Fibroblast of gingiva (primary cell): ENCODE data around the gene SEMA3E.
"Not testable (repeated sequence)": the region's sequence is repeated elsewhere in the genome, so short reads cannot be mapped to it uniquely, and the experiment has no call there.

Experiments
- DNase-seq: peaks from one replicate; pipeline ENCODE4 v3.0.0-alpha.2; 2011; ENCODE audit warnings: low read depth

The SEMA3E gene

DNA sequence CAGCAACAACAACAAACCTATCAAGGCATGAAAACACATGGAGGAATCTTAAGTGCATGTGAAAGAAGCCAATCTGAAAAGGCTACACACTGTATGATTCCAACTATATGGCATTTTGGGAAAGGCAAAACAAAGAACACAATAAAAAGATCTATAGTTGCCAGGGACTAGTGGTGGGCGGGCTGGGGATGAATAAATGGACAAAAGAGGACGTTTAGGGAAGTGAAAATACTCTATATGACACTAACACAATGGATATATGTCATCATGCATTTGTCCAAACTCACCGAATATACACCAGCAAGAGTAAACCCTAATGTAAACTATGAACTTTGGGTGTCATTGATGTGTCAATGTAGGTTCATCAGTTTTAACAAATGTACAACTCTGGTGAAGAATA lies 89.1 kb downstream of the SEMA3E start:
- no peak for DNase-seq

DNA sequence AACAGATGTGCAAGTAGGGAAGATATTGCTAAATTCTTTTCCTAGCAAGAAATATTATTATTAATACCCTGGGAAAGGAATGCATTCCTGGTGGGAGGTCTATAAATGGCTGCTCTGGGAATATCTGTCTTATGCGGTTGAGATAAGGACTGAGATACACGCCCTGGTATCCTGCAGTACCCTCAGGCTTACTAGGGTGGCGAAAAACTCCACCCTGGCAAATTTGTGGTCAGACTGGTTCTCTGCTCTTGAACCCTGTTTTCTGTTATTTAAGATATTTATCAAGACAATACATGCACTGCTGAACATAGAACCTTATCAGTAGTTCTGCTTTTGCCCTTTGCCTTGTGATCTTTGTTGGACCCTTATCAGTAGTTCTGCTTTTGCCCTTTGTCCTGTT lies 96.4 kb downstream of the SEMA3E start:
- DNase-seq, result not testable (repeated sequence)

DNA sequence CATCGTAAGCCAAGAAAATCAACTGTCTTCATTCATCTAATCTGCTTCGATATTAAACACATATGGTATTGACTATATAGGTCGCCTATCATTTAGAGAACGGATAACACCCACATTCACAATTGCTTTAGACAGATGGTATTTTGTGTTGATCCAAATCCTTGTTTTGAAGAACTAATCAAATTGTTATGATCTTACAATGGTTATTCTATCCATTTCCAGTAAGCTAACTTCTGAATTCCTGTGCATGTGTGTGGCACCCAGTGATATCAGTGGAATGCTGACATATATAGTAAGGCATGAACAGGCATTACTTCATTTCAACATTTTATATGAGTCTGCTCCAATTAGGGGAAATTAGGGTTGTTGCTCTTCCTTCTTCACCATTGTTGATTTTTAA lies 98.8 kb downstream of the SEMA3E start:
- peak; percentile 64 for DNase-seq

DNA sequence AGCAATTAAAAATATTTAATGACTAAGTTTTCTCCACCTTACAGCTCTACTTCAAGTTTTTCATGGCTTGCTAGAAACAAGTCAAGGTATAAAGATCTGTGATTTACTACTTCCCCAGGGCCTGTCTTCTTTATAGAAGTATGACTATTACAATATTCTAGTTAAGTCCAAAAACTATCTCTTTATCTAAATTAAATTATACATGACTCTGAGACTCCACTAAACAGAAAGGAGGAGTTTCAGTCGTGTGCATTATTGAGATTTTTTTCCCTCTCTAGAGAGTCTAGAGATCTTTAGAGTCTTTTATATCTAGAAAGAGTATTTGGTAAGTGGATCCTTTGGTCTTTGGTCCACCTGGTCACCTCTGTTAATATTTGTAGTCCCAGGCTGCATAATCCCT lies 100.7 kb downstream of the SEMA3E start:
- DNase-seq, result no peak

DNA sequence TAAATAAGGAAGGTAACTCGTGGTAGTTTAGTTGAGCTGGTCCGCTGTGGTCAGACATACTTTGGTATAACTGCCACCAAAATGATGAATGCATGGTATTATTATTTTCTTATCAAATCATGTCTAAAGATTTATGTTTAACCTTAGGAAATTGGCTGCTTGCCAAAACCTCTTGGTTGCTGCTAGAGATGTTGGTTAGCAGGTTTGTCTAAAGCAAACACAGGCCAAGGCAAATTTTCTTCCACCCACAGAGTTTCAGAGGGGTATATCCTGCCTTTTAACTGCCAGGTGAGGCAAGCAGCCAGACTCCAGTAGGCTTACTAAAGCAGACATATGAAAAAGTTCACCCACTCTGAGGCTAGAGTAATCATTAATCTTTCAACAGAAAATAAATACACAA lies 101.4 kb downstream of the SEMA3E start:
- no peak for DNase-seq

DNA sequence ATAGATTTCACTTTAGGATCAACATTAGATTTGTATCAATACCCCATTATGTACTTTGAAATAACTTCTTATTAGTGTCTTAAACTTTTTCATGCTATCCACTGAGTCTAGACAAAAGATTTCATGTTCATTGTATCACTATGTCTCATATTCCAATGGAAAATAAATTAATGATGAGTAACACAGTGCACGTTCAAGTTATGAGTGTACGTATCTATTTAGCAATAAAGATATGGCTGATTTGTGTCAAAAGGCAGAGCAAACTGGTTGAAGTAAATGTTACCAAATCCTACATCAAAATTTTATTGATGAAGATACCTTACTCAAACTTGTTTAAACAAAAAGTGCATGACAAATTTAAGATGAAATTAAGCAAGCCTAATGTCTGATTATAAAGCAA lies 102.4 kb downstream of the SEMA3E start:
- DNase-seq, result peak; percentile 42

DNA sequence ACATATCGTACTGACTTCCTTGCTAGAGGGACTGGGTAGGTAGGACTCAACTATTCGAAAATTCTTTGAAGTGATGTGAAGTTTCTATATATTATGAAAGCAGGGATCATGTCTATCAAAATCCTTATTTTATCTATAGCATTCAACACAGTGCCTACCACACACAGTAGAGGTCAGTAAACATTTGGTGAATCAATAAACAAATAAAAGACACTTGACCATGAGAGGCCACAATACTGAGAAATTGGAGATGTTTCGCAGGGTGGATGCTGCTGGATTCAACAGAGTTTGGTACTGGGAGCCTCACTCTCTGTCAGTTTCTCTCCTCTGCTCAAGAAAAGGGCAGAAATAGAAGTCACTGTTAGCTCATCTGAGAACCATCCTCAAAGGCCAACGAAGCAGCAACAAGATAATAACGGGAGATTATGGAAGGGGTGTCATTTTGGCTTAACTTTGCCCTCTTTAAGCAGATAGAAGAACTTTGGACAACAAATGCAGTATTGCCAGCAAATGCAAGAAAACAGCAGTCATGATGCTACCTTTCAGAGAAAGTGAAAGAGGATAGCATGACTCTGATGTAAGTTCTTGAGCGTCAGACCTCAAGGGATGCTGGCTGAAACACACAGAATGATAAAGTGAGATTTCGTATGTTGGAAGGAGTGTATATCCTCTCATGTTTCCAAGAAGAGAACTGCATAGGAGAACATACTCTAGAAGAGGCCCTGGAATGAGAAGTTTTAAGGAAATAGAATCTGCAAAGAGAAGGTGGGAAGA lies 107.6 kb downstream of the SEMA3E start:
- DNase-seq, result no peak

DNA sequence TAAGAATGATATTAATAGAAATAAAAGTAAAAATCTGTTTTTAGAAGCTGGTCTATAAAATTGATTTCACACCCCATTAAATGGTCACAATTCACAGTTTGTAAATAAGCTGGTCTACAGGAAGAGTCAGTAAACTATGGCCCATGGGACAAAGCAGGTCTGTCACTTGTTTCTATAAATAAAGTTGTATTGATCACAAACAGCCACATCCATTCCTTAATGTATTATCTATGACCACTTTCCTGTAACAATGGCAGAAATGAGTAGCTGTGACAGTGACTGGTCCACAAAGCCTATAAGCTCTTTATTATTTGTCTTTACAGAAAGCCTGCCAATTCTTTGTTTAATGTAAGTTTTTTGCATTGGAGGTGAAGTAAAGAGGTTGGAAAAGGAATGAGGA lies 114.5 kb downstream of the SEMA3E start:
- no peak for DNase-seq

DNA sequence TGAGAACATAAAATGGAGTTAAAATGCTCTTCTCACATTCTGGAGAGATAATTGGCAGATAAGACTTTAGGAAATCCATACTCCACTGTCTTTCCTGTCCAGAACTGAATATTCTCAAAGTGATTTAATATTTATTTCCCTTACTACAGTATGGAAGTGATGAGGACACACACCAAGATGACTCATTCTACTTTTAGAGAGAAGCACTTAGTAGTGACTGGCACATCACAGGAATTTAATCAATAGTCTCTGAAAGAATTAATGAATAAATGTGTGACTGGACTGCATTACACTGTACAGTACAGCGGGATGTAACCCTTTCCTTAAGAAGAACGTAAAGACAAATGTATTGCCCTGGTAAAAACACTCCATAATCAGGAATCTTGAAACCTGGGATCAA lies 116.7 kb downstream of the SEMA3E start:
- DNase-seq, result no peak

DNA sequence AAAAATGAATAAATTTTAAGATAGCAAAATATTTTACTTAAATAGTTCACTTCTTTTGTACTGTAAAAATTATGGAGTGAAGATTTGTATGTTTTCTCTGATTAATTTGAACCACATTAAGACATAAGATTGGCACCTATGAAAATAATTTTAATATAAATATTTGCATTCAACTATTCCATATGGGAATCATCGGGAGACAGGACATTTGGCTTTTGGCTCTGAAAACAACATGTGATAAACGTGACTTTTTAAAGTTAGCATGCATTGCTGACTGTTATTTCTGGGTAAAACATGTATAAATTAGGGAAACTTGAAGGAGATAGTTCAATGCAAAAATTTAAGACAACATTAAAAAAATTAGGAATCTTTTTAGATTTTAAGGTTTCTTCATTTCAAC lies 117.2 kb downstream of the SEMA3E start:
- no peak for DNase-seq

DNA sequence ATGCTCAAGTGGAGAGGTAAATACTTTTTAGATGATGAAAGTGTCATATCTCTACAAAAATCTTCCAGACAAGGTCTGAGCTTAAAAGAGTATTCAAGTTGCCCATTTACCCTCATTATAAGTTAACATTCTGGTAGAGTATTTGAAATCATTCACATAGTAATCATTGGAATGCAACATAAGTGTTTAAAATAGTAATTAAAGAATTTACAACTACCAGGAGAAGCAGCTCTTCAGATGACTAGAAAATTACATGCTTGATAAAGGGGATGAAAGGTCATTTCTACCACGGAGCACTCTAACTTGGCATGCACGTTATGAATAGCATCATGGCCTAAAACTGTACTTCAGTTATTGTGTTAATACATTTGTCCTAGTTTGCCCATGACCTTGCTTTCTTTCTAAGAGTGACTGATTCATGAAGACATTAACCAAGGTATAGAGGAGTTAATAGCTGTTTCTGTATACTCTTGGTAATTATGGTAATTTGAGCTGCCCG lies 120.0 kb downstream of the SEMA3E start:
- DNase-seq, result no peak

DNA sequence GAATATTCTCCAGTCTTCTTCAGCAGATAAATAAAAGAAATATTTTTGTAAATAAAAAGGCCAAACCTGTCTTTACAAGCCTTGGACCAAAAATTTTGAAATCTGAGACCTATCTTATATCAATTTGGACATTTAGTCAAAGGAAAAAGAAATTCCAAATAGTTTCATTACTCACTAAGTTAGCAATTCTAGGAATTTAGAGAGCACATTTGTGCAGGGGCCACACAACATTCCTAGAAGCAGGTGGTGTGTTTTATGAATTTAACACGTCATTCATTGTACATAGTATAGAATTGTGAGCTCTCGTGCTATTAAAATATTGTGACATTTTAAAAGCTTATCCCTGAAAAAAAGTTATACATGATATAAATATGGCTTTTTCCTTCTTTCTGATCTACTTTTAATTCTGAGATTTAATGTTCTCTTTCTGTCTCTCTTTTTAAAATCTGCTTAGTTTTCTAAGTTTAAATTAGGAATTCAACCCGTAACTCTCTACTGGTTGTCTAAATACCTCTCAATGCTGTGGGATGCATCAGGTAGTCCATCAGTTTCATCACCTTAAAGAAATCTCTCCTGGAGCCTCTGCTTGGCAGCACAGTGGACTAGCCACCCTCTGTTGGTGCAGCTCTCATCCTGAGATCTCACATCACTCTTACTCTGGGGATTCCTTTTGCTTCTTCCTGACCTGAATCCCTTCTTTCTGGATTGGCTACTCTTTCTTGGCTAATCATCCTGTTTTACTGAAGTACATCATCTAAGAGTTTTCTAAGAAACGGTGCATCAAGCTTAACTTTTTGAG lies 124.5 kb downstream of the SEMA3E start:
- DNase-seq, result no peak

DNA sequence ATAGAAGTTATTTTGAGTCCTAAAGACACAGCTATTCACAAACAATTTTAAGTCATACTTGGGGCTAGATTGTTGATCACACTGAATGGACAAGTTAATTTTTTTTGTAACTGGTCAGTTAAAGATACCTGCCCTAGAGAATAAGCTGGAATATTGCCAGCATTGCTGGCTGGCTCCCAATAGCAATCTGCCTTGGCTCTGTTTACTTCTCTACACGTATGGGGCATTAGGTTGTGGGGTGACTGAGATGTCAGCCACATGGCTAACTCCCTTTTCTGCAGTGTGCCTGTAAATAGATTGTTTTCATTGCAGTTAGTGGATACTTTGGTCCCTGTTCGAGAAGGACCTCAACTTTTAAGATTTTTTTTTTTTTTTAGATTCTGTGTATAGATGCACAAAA lies 128.2 kb downstream of the SEMA3E start:
- no peak for DNase-seq

DNA sequence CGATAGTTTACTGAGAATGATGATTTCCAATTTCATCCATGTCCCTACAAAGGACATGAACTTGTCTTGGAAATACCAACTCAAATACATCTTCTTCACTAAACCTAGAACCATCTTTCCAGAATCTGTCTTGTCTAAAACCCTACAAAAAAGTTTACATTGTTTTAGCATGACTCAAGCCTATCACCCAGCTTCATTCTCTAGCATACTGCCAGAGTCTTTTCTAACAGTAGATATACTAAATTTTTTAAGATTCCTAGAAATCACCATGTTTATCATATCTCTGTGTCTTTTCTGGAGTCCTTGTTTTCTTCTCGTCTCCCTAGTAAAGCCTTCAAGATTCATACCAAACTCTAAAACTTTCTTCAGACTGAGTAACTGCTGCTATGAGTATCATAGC lies 129.7 kb downstream of the SEMA3E start:
- no peak for DNase-seq

DNA sequence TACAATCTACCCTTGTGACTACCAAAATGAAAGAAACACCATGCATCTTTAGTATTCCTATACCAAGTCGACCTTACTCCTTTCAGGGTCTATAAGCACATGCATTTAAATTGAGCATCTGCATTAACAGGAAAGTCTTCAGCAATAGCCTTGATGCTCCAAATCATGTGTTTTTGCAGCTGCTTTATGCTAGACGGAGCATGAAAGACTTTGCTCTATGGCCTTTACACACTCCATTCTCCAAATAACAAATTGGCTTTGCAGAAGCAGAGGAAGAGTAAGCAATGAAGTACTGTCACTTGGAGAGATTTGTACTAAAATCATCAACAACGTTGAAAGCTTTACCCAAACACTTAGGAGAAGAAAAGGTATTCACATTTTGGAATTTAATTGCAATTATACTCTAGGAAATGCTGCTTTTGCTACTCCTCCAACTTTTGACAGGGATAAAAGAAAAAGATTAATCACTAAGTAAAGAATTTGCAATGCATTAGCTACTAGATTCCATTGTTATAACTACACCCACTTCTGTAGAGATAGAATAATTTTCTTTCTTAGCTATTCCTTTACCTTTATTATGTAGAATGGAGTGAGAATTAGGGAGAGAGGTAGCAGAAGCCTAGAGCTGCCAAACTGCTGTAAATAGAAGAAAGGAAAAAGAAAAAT lies 131.8 kb downstream of the SEMA3E start:
- DNase-seq, result no peak

DNA sequence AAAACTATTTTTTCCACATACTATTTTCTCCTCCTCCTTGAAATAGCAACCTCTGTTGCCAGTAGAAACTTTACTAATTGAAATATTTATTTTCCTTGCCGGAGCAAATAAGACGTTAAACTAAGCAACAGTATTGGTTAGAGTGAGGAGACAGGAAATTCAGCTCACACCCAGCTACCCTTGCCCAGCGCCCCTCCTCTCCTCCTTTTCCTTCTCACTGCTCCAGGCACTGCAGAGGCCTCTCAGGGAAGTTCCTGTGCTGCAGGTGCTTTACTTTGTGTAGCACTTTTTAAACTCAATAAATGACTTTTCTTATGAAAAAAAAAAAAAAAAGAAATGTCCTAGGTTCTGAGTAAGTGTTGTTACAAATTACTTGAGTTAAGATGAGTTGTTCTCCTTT lies 134.0 kb downstream of the SEMA3E start:
- no peak for DNase-seq

DNA sequence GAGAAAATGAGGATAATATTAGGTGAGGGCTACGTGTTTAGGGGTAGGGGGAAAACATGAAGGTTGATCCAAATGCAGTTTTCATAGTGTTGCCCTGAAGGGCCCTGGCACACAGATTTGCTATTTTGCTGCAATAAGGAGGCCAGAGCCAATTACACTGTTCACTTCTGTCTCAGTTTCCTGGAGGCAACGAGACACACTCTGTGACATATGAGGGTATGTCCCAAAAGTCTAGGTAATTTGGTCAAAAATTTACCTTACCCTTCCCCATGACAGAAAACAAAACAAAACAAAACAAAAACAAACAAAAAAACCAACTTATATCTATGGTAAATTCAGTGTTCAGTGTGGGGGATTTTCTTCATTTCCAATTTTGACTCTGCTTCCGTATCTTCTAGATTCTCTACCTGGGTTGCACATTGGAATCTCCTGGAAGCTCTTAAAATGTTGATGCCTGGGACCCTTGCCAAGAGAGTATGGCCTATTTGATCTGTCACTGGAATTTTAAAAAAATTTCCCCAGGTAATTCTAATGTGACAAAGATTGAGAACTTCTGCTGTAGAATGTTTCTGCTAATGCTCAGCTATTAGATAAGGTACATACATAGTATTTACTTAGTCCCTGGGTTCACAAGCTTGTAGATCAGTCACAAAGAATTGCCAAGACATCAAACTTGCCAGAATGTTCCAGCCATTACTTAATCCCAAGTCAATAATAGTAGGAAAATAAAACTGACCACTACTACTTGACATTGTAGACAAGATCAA lies 139.5 kb downstream of the SEMA3E start:
- DNase-seq, result no peak

DNA sequence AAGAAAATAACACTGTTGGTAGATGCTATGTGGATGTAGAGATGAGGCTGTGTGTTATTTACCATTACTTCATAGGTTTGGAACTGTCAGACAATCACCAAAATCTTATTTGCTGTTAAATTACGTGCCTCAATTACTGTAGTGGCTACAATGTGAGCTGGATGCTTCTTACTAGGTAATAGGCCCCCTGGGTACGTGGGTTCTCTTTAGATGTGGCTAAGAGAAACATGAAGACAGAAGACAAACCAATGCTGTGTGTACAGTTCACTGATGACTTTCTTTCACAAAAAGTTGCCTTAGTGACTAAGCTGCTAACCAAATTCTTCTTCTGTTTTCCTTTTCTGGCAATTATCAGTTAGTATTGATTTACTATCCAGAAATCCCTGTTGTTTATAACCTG lies 144.6 kb downstream of the SEMA3E start:
- DNase-seq, result no peak

DNA sequence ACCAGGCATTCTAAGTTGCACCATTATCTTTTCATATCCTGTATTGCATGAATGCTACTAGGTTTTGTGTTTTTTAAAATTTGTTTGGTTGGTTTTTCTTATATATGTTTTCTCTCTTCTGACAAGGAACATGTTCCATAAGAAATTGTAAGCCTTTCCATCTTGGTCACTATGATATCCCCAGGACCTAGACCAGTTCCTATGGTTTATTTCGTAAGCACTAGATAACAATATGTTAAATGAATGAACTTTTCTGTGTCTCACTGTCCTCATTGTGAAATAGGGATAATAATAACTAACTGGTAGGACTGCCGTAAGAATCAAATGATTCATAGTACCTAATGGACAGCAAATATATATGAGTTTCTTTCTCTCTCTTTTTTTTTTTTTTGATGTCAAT lies 146.3 kb downstream of the SEMA3E start:
- DNase-seq, result no peak

DNA sequence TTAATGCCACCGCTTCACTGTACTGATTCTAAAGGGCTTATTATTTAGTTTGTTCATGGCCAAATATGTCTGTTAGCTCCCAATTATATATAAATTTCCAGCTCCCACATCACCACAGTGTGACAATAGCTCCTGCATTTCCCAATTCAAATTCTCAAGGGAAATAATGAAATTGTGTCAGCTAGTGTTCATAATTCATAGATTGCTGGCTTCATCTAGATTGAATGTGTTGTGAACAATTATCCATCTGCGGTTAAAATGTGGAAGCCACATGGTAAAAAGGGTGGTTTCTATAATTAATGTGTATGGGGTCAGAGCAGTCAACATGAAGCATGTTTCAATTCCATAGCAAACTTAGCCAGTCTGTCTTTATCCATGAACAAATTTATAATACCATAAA lies 154.3 kb downstream of the SEMA3E start:
- no peak for DNase-seq

DNA sequence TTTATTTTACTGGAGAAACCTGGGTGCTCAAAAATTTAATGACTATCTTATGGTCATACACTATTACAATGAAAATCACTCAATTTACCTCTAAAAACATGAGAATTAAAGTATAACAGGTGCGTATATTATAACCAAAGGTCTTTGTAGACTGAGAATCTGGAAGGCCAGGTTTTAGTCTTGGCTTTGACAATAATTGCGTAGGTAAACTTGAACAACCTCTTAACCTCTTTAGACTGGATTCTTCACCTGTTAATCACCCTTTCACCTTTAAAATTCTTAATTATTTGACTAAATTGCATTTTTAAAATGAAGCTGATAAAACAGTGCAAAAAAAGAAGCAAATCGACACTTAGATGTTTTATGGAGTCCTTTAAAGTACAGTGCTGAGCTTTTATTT lies 156.1 kb downstream of the SEMA3E start:
- DNase-seq, result no peak

DNA sequence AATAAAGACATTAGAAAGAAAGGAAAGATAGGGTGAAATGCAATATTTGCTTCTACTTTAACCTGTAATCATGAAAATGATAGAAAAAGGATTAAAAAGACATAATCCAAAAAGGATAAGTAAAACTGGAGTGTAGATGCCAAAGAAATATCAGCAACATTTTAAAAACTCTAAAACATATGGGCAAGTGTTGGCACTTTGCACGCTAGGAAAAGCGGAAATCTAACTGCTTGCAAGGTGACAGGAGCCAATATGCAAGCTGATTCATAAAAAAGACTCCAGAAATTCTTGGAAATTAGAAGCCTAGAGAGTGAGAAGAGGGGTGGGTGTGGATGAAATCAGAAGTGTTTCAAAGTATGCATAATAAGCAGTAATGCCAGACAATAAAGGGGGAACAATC lies 161.1 kb downstream of the SEMA3E start:
- no peak for DNase-seq
